H9 (cell line): ENCODE results near the gene NPHP4. TPM values are rescaled to one million over a fixed set of nuclear protein-coding genes. Genes with fewer than 3 reads are reported as not detected.

Experiments
- DNase-seq: peaks from one replicate; pipeline ENCODE4 v3.0.0-alpha.2; 2017
- H2AFZ ChIP-seq: one replicate; pipeline ENCODE4 v1.6.1; 2013; ENCODE audit warnings: mild to moderate bottlenecking, low read length, control low read depth, moderate library complexity
- H2AK5ac ChIP-seq: 2 replicates; pipeline ENCODE4 v1.6.1; 2013; ENCODE audit warnings: low read length, control low read depth, mixed read lengths; ENCODE audit not compliant: insufficient read length
- H2BK120ac ChIP-seq: one replicate; pipeline ENCODE4 v1.6.1; 2013; ENCODE audit warnings: low read depth, mild to moderate bottlenecking, low read length, control low read depth, inconsistent platforms; ENCODE audit not compliant: poor library complexity, severe bottlenecking
- H2BK12ac ChIP-seq: 2 replicates; pipeline ENCODE4 v1.6.1; 2013; ENCODE audit warnings: low read length, control low read depth, mixed read lengths, low read depth; ENCODE audit not compliant: insufficient read length
- H2BK15ac ChIP-seq: 2 replicates; pipeline ENCODE4 v1.6.1; 2013; ENCODE audit warnings: low read depth, low read length, control low read depth
- H2BK20ac ChIP-seq: one replicate; pipeline ENCODE4 v1.6.1; 2013; ENCODE audit warnings: low read depth, mild to moderate bottlenecking, low read length, control low read depth, inconsistent platforms; ENCODE audit not compliant: poor library complexity, severe bottlenecking
- H2BK5ac ChIP-seq: 2 replicates; pipeline ENCODE4 v1.6.1; 2013; ENCODE audit warnings: low read length, control low read depth, mixed read lengths; ENCODE audit not compliant: insufficient read length
- H3K14ac ChIP-seq: 2 replicates; pipeline ENCODE4 v1.6.1; 2013; ENCODE audit warnings: low read length, control low read depth; ENCODE audit not compliant: insufficient read depth
- H3K18ac ChIP-seq: 2 replicates; pipeline ENCODE4 v1.6.1; 2013; ENCODE audit warnings: low read depth, mild to moderate bottlenecking, mixed read lengths, low read length, control low read depth; ENCODE audit not compliant: insufficient read length
- H3K23ac ChIP-seq: 2 replicates; pipeline ENCODE4 v1.6.1; 2013; ENCODE audit warnings: low read length, control low read depth, mixed read lengths, low read depth; ENCODE audit not compliant: insufficient read length
- H3K23me2 ChIP-seq: 2 replicates; pipeline ENCODE4 v1.6.1; 2013; ENCODE audit warnings: low read depth, mild to moderate bottlenecking, mixed read lengths, low read length, control low read depth; ENCODE audit not compliant: insufficient read length, poor library complexity, severe bottlenecking
- H3K27ac ChIP-seq: 2 replicates; pipeline ENCODE4 v1.5.1; 2013; ENCODE audit warnings: low read length, control low read depth, mixed read lengths, low read depth; ENCODE audit not compliant: insufficient read length
- H3K27me3 ChIP-seq: 2 replicates; pipeline ENCODE4 v1.6.1; 2013; ENCODE audit warnings: low read length, control low read depth, inconsistent platforms; ENCODE audit not compliant: insufficient read depth
- H3K4ac ChIP-seq: 2 replicates; pipeline ENCODE4 v1.6.1; 2013; ENCODE audit warnings: low read depth, mild to moderate bottlenecking, control low read depth, inconsistent platforms, low read length, moderate library complexity
- H3K4me1 ChIP-seq: 2 replicates; pipeline ENCODE4 v1.6.1; 2013; ENCODE audit warnings: low read length, control low read depth, inconsistent platforms; ENCODE audit not compliant: insufficient read depth
- H3K4me2 ChIP-seq: 2 replicates; pipeline ENCODE4 v1.6.1; 2013; ENCODE audit warnings: low read length, control low read depth, mixed read lengths; ENCODE audit not compliant: insufficient read length, insufficient read depth
- H3K56ac ChIP-seq: 2 replicates; pipeline ENCODE4 v1.6.1; 2013; ENCODE audit warnings: low read depth, mild to moderate bottlenecking, mixed read lengths, low read length, control low read depth; ENCODE audit not compliant: insufficient read length
- H3K79me1 ChIP-seq: 2 replicates; pipeline ENCODE4 v1.6.1; 2013; ENCODE audit warnings: low read depth, mild to moderate bottlenecking, moderate library complexity, low read length, control low read depth, inconsistent platforms; ENCODE audit not compliant: insufficient read depth, poor library complexity, severe bottlenecking
- H3K79me2 ChIP-seq: 2 replicates; pipeline ENCODE4 v1.6.1; 2013; ENCODE audit warnings: low read length, control low read depth, inconsistent platforms; ENCODE audit not compliant: insufficient read depth
- H3K9ac ChIP-seq: 2 replicates; pipeline ENCODE4 v1.6.1; 2013; ENCODE audit warnings: low read length, control low read depth, mixed read lengths; ENCODE audit not compliant: insufficient read length; ENCODE audit errors: extremely low read depth
- H3K9me3 ChIP-seq: one replicate; pipeline ENCODE4 v1.6.1; 2013; ENCODE audit warnings: low read depth, low read length, inconsistent platforms; ENCODE audit not compliant: control insufficient read depth
- H3T11ph ChIP-seq: one replicate; pipeline ENCODE4 v1.6.1; 2013; ENCODE audit warnings: mild to moderate bottlenecking, low read length, control low read depth, inconsistent platforms
- H4K20me1 ChIP-seq: one replicate; pipeline ENCODE4 v1.6.1; 2013; ENCODE audit not compliant: control insufficient read depth, insufficient read length, insufficient read depth
- H4K5ac ChIP-seq: 2 replicates; pipeline ENCODE4 v1.6.1; 2013; ENCODE audit warnings: low read depth, mild to moderate bottlenecking, mixed read lengths, low read length, control low read depth; ENCODE audit not compliant: insufficient read length
- H4K8ac ChIP-seq: replicated peaks from 2 replicates; pipeline ENCODE4 v1.6.1; 2013; ENCODE audit warnings: low read length, control low read depth, mixed read lengths, low read depth; ENCODE audit not compliant: insufficient read length
- H4K91ac ChIP-seq: 2 replicates; pipeline ENCODE4 v1.6.1; 2013; ENCODE audit warnings: low read depth, mild to moderate bottlenecking, moderate library complexity, mixed read lengths, low read length, control low read depth; ENCODE audit not compliant: insufficient read length
- H3K27ac Mint-ChIP-seq, 3 experiments: 2 replicates in 2 of 3; 3 replicates in 1 of 3; pipeline ENCODE4 v1.8.0; 2020 to 2021; ENCODE audit warnings: mixed read lengths in 3 of 3, mild to moderate bottlenecking in 1 of 3, moderate library complexity in 1 of 3
- H3K27me3 Mint-ChIP-seq: 2 replicates; pipeline ENCODE4 v1.8.0; 2021; ENCODE audit warnings: low read depth, mild to moderate bottlenecking, moderate library complexity, mixed read lengths
- H3K36me3 Mint-ChIP-seq, 3 experiments: 2 replicates in 2 of 3; 3 replicates in 1 of 3; pipeline ENCODE4 v1.8.0; 2020 to 2021; ENCODE audit warnings: low read depth in 3 of 3, mixed read lengths in 3 of 3; ENCODE audit not compliant: insufficient read depth in 1 of 3
- H3K4me1 Mint-ChIP-seq, 2 experiments: 2 replicates each; pipeline ENCODE4 v1.8.0; 2020; ENCODE audit warnings: mixed read lengths in 2 of 2
- H3K4me3 Mint-ChIP-seq, 2 experiments: 2 replicates in 1 of 2; 3 replicates in 1 of 2; pipeline ENCODE4 v1.8.0; 2020 to 2021; ENCODE audit warnings: mild to moderate bottlenecking in 2 of 2, mixed read lengths in 2 of 2, moderate library complexity in 1 of 2
- H3K9me3 Mint-ChIP-seq, 2 experiments: 2 replicates in 1 of 2; 3 replicates in 1 of 2; pipeline ENCODE4 v1.8.0; 2020; ENCODE audit warnings: mild to moderate bottlenecking in 2 of 2, mixed read lengths in 2 of 2, moderate library complexity in 1 of 2
- CTCF ChIP-seq: fragments of 200-600 bp; sonication (generic); conservative IDR thresholded peaks from 3 replicates; pipeline ENCODE4 v1.8.0; 2021; ENCODE audit warnings: antibody characterized with exemption, mild to moderate bottlenecking
- WGBS: extraction: QIAGEN DNeasy Blood & Tissue Kit; methylation state at CpG from one replicate; pipeline ENCODE4 v1.1.7; 2013; ENCODE audit warnings: missing lambda C conversion rate, low lambda C conversion rate, mixed read lengths; ENCODE audit not compliant: insufficient read length; ENCODE audit errors: extremely low coverage; 5-methylcytosine and 5-hydroxymethylcytosine counted together
- total RNA-seq: library from RNA; stranded (reverse); gene quantifications from 2 replicates; pipeline ENCODE4 v1.2.1, GENCODE V29; 2021

The NPHP4 gene
- total RNA-seq, 1 experiment from 2014 or later: 17.6 TPM

GRCh38 chr1:5961601-5962000, 30.6 kb downstream of the NPHP4 start:
- Histone ChIP-seq H2BK12ac (no peak overlapping the region), H4K91ac (no peak overlapping the region), H3K9me3 (no peaks in the 10 kb centered on the region), H3K4me2 (no peak overlapping the region), H2BK120ac (no peak overlapping the region), H2BK15ac (no peak overlapping the region), H4K5ac (no peak overlapping the region), H2BK20ac (no peak overlapping the region), H3K23ac (no peak overlapping the region), H2AFZ (no peak overlapping the region), H3K79me1 (no peaks in the 10 kb centered on the region), H3K14ac (no peak overlapping the region; the same call in 1 of the 2 replicates), H4K20me1 (no peaks in the 10 kb centered on the region), H3K56ac (no peak overlapping the region), H3K4ac (no peak overlapping the region), H3K79me2 (no peaks in the 10 kb centered on the region), H3K18ac (no peak overlapping the region), H2AK5ac (no peak overlapping the region), H3T11ph (no peak overlapping the region), H2BK5ac (no peak overlapping the region), H3K9ac (no peak overlapping the region), H4K8ac (no peak overlapping the region), H3K27ac (no peak overlapping the region), H3K4me1 (peaks cover 2% of the 10 kb centered on the region; the same call in 1 of the 2 replicates), H3K23me2 (no peaks in the 10 kb centered on the region), H3K27me3 (no peaks in the 10 kb centered on the region)
- Mint-ChIP-seq H3K36me3 (peaks cover 12 to 52% (median 26%) of the 10 kb centered on the region in 3 experiments), H3K27me3 (no peaks in the 10 kb centered on the region), H3K4me1 (peaks cover 4 to 5% of the 10 kb centered on the region in 2 experiments), H3K4me3 (no peak overlapping the region), H3K27ac (no peak overlapping the region; a peak in 1 of 7 replicates), H3K9me3 (no peaks in the 10 kb centered on the region)
- no peak for DNase-seq
- no peak for TF ChIP-seq CTCF
- no CpG with 5 or more reads among the region's 11 CpGs for WGBS
